Neural cell (in vitro differentiated cells): ENCODE data around the gene PRKCE. TPM values are rescaled to one million over a fixed set of nuclear protein-coding genes. Genes with fewer than 3 reads are reported as not detected.

Source experiments
- H2AFZ ChIP-seq: fragments of 200-600, 300-800 bp; sonication (generic), shearing (Covaris generic); 2 replicates; pipeline ENCODE4 v1.6.0; 2014; ENCODE audit warnings: low read depth, mild to moderate bottlenecking, antibody characterized with exemption, low read length, moderate library complexity
- H3F3A ChIP-seq: fragments of 200-600 bp; shearing (Covaris generic); 2 replicates; pipeline ENCODE4 v1.6.1; 2016; ENCODE audit warnings: mild to moderate bottlenecking, moderate library complexity, mixed read lengths, antibody characterized with exemption, low read length; ENCODE audit not compliant: insufficient read depth, poor library complexity, severe bottlenecking
- H3K27ac ChIP-seq: fragments of 200-600, 300-800 bp; sonication (generic), shearing (Covaris generic); 2 replicates; pipeline ENCODE4 v1.5.1; 2014; ENCODE audit warnings: mild to moderate bottlenecking, low read length, moderate library complexity
- H3K27me3 ChIP-seq: fragments of 300-800, 200-600 bp; sonication (generic), shearing (Covaris generic); 2 replicates; pipeline ENCODE4 v1.6.0; 2014; ENCODE audit warnings: mild to moderate bottlenecking, low read depth, low read length, moderate library complexity; ENCODE audit not compliant: insufficient read depth
- H3K36me3 ChIP-seq: fragments of 300-800, 200-600 bp; sonication (generic), shearing (Covaris generic); 2 replicates; pipeline ENCODE4 v1.5.1; 2014; ENCODE audit warnings: mild to moderate bottlenecking, antibody characterized with exemption, low read length, moderate library complexity; ENCODE audit not compliant: insufficient read depth
- H3K4me2 ChIP-seq: fragments of 300-800, 200-600 bp; sonication (generic), shearing (Covaris generic); 2 replicates; pipeline ENCODE4 v1.6.0; 2014; ENCODE audit warnings: mild to moderate bottlenecking, low read length
- H3K4me3 ChIP-seq: fragments of 300-800, 200-600 bp; sonication (generic), shearing (Covaris generic); 2 replicates; pipeline ENCODE4 v1.5.1; 2014; ENCODE audit warnings: mild to moderate bottlenecking, low read length, moderate library complexity
- H3K79me2 ChIP-seq: fragments of 200-600 bp; shearing (Covaris generic); replicated peaks from 2 replicates; pipeline ENCODE4 v1.6.0; 2014; ENCODE audit warnings: mild to moderate bottlenecking, low read length, moderate library complexity; ENCODE audit not compliant: insufficient read depth
- H3K9ac ChIP-seq: fragments of 300-800, 200-600 bp; sonication (generic), shearing (Covaris generic); 2 replicates; pipeline ENCODE4 v1.6.1; 2016; ENCODE audit warnings: mild to moderate bottlenecking, low read length, mixed read lengths
- H3K9me2 ChIP-seq: fragments of 200-600 bp; shearing (Covaris generic); 2 replicates; pipeline ENCODE4 v1.6.1; 2016; ENCODE audit warnings: mild to moderate bottlenecking, low read length, mixed read lengths; ENCODE audit not compliant: insufficient read depth
- H3K9me3 ChIP-seq: fragments of 200-600, 300-800 bp; sonication (generic), shearing (Covaris generic); 2 replicates; pipeline ENCODE4 v1.6.1; 2016; ENCODE audit warnings: mild to moderate bottlenecking, mixed run types, low read length, moderate library complexity, mixed read lengths
- H4K20me1 ChIP-seq: fragments of 200-600 bp; shearing (Covaris generic); 2 replicates; pipeline ENCODE4 v1.6.1; 2016; ENCODE audit warnings: mild to moderate bottlenecking, mixed run types; ENCODE audit not compliant: insufficient read depth
- EP300 ChIP-seq: fragments of 450-650 bp; conservative IDR thresholded peaks from 2 replicates; pipeline ENCODE4 v1.6.1; 2014; ENCODE audit warnings: antibody characterized with exemption, mild to moderate bottlenecking, moderate library complexity; ENCODE audit not compliant: poor library complexity, severe bottlenecking
- EZH2 ChIP-seq: fragments of 200-600, 300-800 bp; shearing (Covaris generic), sonication (generic); IDR thresholded peaks from 2 replicates; pipeline ENCODE4 v1.6.1; 2014; ENCODE audit warnings: antibody characterized with exemption, low read length, borderline replicate concordance, mild to moderate bottlenecking; ENCODE audit not compliant: insufficient read depth, poor library complexity, severe bottlenecking
- MXI1 ChIP-seq: fragments of 450-650 bp; conservative IDR thresholded peaks from 2 replicates; pipeline ENCODE4 v1.6.1; 2014; ENCODE audit warnings: antibody characterized with exemption, mild to moderate bottlenecking; ENCODE audit not compliant: poor library complexity, severe bottlenecking
- POLR2AphosphoS5 ChIP-seq: IDR thresholded peaks from 2 replicates; pipeline ENCODE4 v1.6.1; 2012
- RAD21 ChIP-seq: fragments of 450-650 bp; conservative IDR thresholded peaks from 2 replicates; pipeline ENCODE4 v1.6.1; 2014; ENCODE audit warnings: antibody characterized with exemption, mild to moderate bottlenecking, moderate library complexity
- SMC3 ChIP-seq: fragments of 450-650 bp; conservative IDR thresholded peaks from 2 replicates; pipeline ENCODE4 v1.6.1; 2014; ENCODE audit warnings: antibody characterized with exemption, mild to moderate bottlenecking, moderate library complexity; ENCODE audit not compliant: poor library complexity
- TAF1 ChIP-seq: IDR thresholded peaks from 2 replicates; pipeline ENCODE4 v1.6.1; 2012; ENCODE audit warnings: low read depth
- polyA plus RNA-seq: library from polyadenylated mRNA; depleted of rRNA; stranded (reverse); fragments of >200 nt; gene quantifications from 2 replicates; pipeline ENCODE4 v1.2.3, GENCODE V29; 2014
- TF ChIP-seq, protein P1 (sequence below): fragments of 450-650 bp; IDR thresholded peaks from 2 replicates; pipeline ENCODE4 v1.5.1; 2014; ENCODE audit warnings: antibody characterized with exemption, mild to moderate bottlenecking, moderate library complexity; ENCODE audit not compliant: poor library complexity, severe bottlenecking
- TF ChIP-seq, protein P2 (sequence below): IDR thresholded peaks from 2 replicates; pipeline ENCODE4 v1.6.1; 2012; ENCODE audit warnings: borderline replicate concordance

PRKCE gene
- polyA plus RNA-seq, 1 donor from 2014 or later: 5.4 TPM

DNA sequence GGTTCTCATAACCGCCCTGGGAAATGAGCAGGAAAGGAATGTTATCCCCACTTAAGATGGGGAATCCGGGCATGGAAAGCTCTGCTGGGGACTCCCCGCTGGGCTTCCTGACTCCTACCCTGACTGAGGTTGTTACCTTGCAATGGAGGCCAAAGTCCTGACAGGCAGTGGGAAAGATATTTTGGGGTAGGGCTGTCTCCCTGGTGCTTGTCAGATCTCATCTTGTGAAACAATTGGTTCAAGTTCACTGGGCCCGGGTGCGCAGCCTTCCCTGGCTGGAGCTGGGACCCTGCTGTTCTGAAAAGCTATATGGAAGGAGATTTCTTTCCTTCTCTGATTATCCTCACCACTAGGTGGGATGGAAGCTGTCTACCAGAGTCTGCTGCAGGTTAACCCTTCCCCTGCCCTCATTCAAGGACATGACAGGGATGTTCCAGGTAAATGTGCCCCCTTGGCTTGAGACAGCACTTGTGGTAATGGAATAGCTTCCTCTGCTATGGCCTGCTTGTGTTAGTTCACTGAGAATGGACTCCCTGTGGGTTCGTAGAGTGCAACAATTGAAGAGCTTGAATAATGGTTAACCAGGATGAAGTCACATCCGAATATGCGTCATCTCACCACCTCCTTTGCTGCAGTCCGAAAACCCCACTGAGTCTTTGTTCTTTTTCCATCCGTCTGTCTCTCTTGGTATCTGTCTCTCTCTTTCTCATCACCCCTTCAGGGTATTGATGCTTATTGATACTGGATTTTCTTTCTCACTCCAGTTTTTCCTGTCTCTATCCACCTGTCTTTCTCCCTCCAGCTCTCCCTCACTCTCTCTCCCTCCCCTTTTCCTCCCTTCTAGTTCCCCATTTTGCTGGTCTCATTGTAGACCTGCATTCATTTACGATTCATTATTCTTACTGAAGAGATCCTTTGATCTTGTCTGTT, 577.9 kb downstream of the PRKCE start:
- Histone ChIP-seq H2AFZ (no peak overlapping the region), H3K4me3 (no peak overlapping the region), H3K9me2 (no peaks in the 10 kb centered on the region), H3K79me2 (no peaks in the 10 kb centered on the region), H3K27me3 (no peaks in the 10 kb centered on the region), H4K20me1 (no peaks in the 10 kb centered on the region), H3K9me3 (no peaks in the 10 kb centered on the region), H3K4me2 (no peak overlapping the region), H3K27ac (no peak overlapping the region), H3K9ac (no peak overlapping the region), H3K36me3 (no peaks in the 10 kb centered on the region), H3F3A (no peaks in the 10 kb centered on the region)
- TF ChIP-seq EP300 (no peak), TAF1 (no peak), RAD21 (no peak), POLR2AphosphoS5 (no peak), SMC3 (no peak), MXI1 (no peak), EZH2 (no peak)
- TF ChIP-seq, protein P1, sequence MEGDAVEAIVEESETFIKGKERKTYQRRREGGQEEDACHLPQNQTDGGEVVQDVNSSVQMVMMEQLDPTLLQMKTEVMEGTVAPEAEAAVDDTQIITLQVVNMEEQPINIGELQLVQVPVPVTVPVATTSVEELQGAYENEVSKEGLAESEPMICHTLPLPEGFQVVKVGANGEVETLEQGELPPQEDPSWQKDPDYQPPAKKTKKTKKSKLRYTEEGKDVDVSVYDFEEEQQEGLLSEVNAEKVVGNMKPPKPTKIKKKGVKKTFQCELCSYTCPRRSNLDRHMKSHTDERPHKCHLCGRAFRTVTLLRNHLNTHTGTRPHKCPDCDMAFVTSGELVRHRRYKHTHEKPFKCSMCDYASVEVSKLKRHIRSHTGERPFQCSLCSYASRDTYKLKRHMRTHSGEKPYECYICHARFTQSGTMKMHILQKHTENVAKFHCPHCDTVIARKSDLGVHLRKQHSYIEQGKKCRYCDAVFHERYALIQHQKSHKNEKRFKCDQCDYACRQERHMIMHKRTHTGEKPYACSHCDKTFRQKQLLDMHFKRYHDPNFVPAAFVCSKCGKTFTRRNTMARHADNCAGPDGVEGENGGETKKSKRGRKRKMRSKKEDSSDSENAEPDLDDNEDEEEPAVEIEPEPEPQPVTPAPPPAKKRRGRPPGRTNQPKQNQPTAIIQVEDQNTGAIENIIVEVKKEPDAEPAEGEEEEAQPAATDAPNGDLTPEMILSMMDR: no peak
- TF ChIP-seq, protein P2, sequence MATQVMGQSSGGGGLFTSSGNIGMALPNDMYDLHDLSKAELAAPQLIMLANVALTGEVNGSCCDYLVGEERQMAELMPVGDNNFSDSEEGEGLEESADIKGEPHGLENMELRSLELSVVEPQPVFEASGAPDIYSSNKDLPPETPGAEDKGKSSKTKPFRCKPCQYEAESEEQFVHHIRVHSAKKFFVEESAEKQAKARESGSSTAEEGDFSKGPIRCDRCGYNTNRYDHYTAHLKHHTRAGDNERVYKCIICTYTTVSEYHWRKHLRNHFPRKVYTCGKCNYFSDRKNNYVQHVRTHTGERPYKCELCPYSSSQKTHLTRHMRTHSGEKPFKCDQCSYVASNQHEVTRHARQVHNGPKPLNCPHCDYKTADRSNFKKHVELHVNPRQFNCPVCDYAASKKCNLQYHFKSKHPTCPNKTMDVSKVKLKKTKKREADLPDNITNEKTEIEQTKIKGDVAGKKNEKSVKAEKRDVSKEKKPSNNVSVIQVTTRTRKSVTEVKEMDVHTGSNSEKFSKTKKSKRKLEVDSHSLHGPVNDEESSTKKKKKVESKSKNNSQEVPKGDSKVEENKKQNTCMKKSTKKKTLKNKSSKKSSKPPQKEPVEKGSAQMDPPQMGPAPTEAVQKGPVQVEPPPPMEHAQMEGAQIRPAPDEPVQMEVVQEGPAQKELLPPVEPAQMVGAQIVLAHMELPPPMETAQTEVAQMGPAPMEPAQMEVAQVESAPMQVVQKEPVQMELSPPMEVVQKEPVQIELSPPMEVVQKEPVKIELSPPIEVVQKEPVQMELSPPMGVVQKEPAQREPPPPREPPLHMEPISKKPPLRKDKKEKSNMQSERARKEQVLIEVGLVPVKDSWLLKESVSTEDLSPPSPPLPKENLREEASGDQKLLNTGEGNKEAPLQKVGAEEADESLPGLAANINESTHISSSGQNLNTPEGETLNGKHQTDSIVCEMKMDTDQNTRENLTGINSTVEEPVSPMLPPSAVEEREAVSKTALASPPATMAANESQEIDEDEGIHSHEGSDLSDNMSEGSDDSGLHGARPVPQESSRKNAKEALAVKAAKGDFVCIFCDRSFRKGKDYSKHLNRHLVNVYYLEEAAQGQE: no peak

DNA sequence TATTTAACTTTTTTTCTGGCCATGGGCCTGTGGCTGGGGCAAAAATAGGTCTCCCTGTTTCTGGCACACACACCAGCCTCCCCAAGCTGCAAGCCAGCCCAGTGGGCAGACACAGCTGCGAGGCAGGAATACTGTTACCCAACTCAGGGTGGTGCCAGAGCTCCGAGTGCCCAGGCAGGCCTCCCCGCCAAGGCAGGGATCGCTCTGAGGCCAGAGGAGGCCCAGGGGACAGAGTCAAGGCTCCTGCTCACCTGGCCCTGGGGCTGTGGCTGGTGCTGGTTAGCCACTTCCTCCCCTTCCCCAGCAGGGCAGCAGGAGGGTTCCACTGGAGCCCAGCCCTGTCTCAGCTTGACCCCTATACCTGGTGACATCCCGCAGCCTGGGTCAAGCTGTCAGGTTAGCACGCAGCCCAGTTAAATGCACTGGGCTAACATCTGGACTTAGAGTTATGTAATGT, 578.7 kb downstream of the PRKCE start:
- Histone ChIP-seq H3K27me3 (no peaks in the 10 kb centered on the region), H3F3A (no peaks in the 10 kb centered on the region), H3K36me3 (no peaks in the 10 kb centered on the region), H3K4me3 (no peak overlapping the region), H4K20me1 (no peaks in the 10 kb centered on the region), H3K9me2 (no peaks in the 10 kb centered on the region), H3K27ac (no peak overlapping the region), H3K4me2 (no peak overlapping the region), H3K79me2 (no peaks in the 10 kb centered on the region), H3K9me3 (no peaks in the 10 kb centered on the region), H2AFZ (no peak overlapping the region), H3K9ac (no peak overlapping the region)
- TF ChIP-seq TAF1: no peak
- TF ChIP-seq EZH2: no peak
- no peak for TF ChIP-seq SMC3
